SH-SY5Y (cell line): Measurements from ENCODE around the gene AIF1L.

Source experiments
- GATA2 ChIP-seq: IDR thresholded peaks from 2 replicates; pipeline ENCODE4 v1.6.1; 2011; ENCODE audit warnings: mild to moderate bottlenecking, low read depth, low read length
- GATA3 ChIP-seq: IDR thresholded peaks from 2 replicates; pipeline ENCODE4 v1.6.1; 2011; ENCODE audit warnings: low read depth, mild to moderate bottlenecking, low read length, moderate library complexity

DNA sequence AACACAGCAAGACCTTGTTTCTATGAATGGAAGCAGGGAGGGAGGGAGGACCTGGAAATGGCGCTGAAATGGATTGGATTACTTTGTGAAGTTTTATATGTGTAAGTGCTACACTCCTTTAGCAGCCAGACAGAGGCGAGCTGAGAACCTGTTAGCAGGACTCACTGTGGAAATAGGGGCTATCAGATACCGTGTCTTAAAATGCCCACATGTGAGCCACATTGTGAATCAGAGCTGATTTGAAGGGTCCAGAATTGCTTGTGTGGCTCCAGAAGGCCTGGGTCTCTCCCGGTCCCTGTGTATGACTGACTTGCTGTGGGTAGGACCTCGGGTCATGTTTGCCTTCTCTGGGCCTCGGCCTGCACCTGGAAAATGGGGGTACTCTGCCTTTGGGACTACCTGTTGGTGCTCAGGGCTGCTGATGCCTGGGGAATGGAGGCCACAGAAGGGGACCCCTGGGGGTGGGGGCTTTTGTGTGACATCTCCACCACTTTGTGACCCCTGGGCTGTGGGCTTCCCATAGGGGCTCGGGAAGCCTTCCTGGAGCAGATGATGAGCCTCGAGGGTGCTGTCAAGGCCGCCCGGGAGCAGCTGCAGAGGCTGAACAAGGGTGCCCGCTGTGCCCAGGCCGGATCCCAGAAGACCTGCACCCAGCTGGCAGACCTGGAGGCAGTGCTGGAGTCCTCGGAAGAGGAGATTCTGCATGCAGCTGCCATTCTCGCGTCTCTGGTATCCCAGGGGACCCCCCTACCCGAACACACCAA, 24.0 kb upstream of the AIF1L start:
- TF ChIP-seq GATA2 (no peak), GATA3 (no peak)
